Sigmoid colon (tissue), 4 donors: Measurements from ENCODE around the gene SLC9A5.
A peak's percentile ranks its signal among the peaks of the same experiment; 100 is the strongest.

Experiments used
- EP300 ChIP-seq, 4 donors: sonication (generic); formaldehyde crosslinking; IDR thresholded peaks; one replicate each; pipeline ENCODE4 v1.6.1; 2017; ENCODE audit warnings: antibody characterized with exemption in 4 of 4
- POLR2A ChIP-seq, 2 donors: fragments of 450-650 bp; IDR thresholded peaks; one replicate each; pipeline ENCODE4 v1.6.1; 2016; ENCODE audit warnings: antibody characterized with exemption in 2 of 2, mild to moderate bottlenecking in 2 of 2, moderate library complexity in 2 of 2
- POLR2AphosphoS5 ChIP-seq, 4 donors: sonication (generic); formaldehyde crosslinking; IDR thresholded peaks; one replicate each; pipeline ENCODE4 v1.6.1; 2017; ENCODE audit warnings: antibody characterized with exemption in 4 of 4
- TF ChIP-seq, protein P1 (sequence below), 4 experiments: fragments of 450-650 bp in 3 of 4; fragments of 200-600 bp in 1 of 4; IDR thresholded peaks; one replicate each; pipeline ENCODE4 v1.5.1; 2016 to 2019; ENCODE audit warnings: antibody characterized with exemption in 4 of 4, mild to moderate bottlenecking in 3 of 4, moderate library complexity in 2 of 4

DNA sequence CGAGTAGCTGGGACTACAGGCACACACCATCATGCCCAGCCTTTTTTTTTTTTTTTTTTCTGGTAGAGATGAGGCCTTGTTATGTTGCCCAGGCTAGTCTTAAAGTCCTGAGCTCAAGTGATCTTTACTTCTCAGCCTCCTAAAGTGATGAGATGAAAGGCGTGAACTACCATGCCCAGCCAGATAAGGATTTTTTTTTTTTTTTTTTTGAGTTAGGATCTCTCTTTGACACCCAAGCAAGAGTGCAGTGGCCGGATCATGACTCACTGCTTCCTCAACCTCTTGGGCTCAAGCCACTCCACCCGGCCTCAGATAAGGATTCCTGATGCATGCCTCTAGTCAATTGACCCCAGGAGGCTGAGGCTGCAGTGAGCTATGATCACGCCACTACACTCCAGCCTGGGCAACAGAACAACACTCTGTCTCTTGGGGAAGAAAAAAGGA is 19.4 kb downstream of the SLC9A5 start:
- TF ChIP-seq, protein P1, sequence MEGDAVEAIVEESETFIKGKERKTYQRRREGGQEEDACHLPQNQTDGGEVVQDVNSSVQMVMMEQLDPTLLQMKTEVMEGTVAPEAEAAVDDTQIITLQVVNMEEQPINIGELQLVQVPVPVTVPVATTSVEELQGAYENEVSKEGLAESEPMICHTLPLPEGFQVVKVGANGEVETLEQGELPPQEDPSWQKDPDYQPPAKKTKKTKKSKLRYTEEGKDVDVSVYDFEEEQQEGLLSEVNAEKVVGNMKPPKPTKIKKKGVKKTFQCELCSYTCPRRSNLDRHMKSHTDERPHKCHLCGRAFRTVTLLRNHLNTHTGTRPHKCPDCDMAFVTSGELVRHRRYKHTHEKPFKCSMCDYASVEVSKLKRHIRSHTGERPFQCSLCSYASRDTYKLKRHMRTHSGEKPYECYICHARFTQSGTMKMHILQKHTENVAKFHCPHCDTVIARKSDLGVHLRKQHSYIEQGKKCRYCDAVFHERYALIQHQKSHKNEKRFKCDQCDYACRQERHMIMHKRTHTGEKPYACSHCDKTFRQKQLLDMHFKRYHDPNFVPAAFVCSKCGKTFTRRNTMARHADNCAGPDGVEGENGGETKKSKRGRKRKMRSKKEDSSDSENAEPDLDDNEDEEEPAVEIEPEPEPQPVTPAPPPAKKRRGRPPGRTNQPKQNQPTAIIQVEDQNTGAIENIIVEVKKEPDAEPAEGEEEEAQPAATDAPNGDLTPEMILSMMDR (IDR thresholded peaks at IDR 0.05): no peak
- TF ChIP-seq POLR2AphosphoS5 (IDR thresholded peaks at IDR 0.05) (peak in 1 of 4 donors; percentile 10), POLR2A (IDR thresholded peaks at IDR 0.05) (no peak), EP300 (IDR thresholded peaks at IDR 0.05) (no peak)
